GM23248 (cell line): ENCODE data around the gene MFAP2. TPM values are rescaled to one million over a fixed set of nuclear protein-coding genes. Genes with fewer than 3 reads are reported as not detected.

Experiments
- DNase-seq: peaks from one replicate; pipeline ENCODE4 v3.0.0-alpha.2; 2015
- H2AFZ ChIP-seq: fragments of 200-600 bp; sonication (generic); 2 replicates; pipeline ENCODE4 v1.6.1; 2016; ENCODE audit warnings: antibody characterized with exemption
- H3F3A ChIP-seq: fragments of 200-600 bp; sonication (generic); 2 replicates; pipeline ENCODE4 v1.6.1; 2016; ENCODE audit warnings: mild to moderate bottlenecking, antibody characterized with exemption, mixed run types; ENCODE audit not compliant: insufficient read depth
- H3K27ac ChIP-seq: fragments of 200-600 bp; sonication (generic); 2 replicates; pipeline ENCODE4 v1.5.1; 2016; ENCODE audit warnings: mild to moderate bottlenecking
- H3K27me3 ChIP-seq: fragments of 200-600 bp; sonication (generic); replicated peaks from 2 replicates; pipeline ENCODE4 v1.6.1; 2016; ENCODE audit warnings: mild to moderate bottlenecking; ENCODE audit not compliant: insufficient read depth
- H3K36me3 ChIP-seq: fragments of 200-600 bp; sonication (generic); 2 replicates; pipeline ENCODE4 v1.6.1; 2016; ENCODE audit warnings: low read depth, mild to moderate bottlenecking
- H3K4me1 ChIP-seq: fragments of 200-600 bp; sonication (generic); 2 replicates; pipeline ENCODE4 v1.6.1; 2016; ENCODE audit warnings: mild to moderate bottlenecking; ENCODE audit not compliant: insufficient read depth
- H3K4me2 ChIP-seq: fragments of 200-600 bp; sonication (generic); one replicate; pipeline ENCODE4 v1.6.1; 2016; ENCODE audit warnings: mild to moderate bottlenecking; ENCODE audit not compliant: unreplicated experiment
- H3K4me3 ChIP-seq: fragments of 200-600 bp; sonication (generic); 2 replicates; pipeline ENCODE4 v1.5.1; 2016; ENCODE audit warnings: mild to moderate bottlenecking
- H3K79me2 ChIP-seq: fragments of 200-600 bp; sonication (generic); 2 replicates; pipeline ENCODE4 v1.6.1; 2016; ENCODE audit warnings: mild to moderate bottlenecking; ENCODE audit not compliant: insufficient read depth
- H3K9ac ChIP-seq: fragments of 200-600 bp; sonication (generic); 2 replicates; pipeline ENCODE4 v1.6.1; 2016; ENCODE audit warnings: mild to moderate bottlenecking
- H3K9me2 ChIP-seq: fragments of 200-600 bp; sonication (generic); 2 replicates; pipeline ENCODE4 v1.6.1; 2016; ENCODE audit warnings: mixed run types, mild to moderate bottlenecking, moderate library complexity; ENCODE audit not compliant: insufficient read depth
- H3K9me3 ChIP-seq: fragments of 200-600 bp; sonication (generic); one replicate; pipeline ENCODE4 v1.6.1; 2017; ENCODE audit warnings: low read depth
- H4K20me1 ChIP-seq: fragments of 200-600 bp; sonication (generic); 2 replicates; pipeline ENCODE4 v1.6.0; 2016; ENCODE audit not compliant: insufficient read depth
- EZH2 ChIP-seq: fragments of 200-600 bp; sonication (generic); IDR thresholded peaks from 2 replicates; pipeline ENCODE4 v1.6.1; 2018; ENCODE audit warnings: antibody characterized with exemption, mild to moderate bottlenecking; ENCODE audit not compliant: insufficient read depth, poor library complexity, severe bottlenecking
- EZH2phosphoT487 ChIP-seq: fragments of 200-600 bp; sonication (generic); IDR thresholded peaks from 2 replicates; pipeline ENCODE4 v1.6.1; 2018; ENCODE audit warnings: antibody characterized with exemption, moderate library complexity, mild to moderate bottlenecking, low read depth; ENCODE audit not compliant: insufficient read depth
- WGBS, 2 experiments: methylation state at CpG; one replicate each; pipeline ENCODE4 v1.1.6; 2015 to 2017; ENCODE audit warnings: low lambda C conversion rate in 2 of 2, low coverage in 1 of 2; ENCODE audit errors: missing lambda C conversion rate in 2 of 2; 5-methylcytosine and 5-hydroxymethylcytosine counted together
- in situ Hi-C: fragments of 300-500 bp; cut with MboI; formaldehyde crosslinking; loops from 2 replicates; pipeline ENCODE4 v1.15.0; 2020
- polyA plus RNA-seq: library from polyadenylated mRNA; unstranded; fragments of >200 nt; fragmentation: Nextera tagmentation; extraction: Ambion mirVana; gene quantifications from 2 replicates; pipeline ENCODE4 v1.2.1, GENCODE V29; 2016
- total RNA-seq: library from RNA; depleted of rRNA; stranded (reverse); fragments of >200 nt; shearing (Covaris generic); gene quantifications from 2 replicates; pipeline ENCODE4 v1.2.3, GENCODE V29; 2014

The MFAP2 gene
- total and polyA plus RNA-seq, 2 experiments from 2014 or later, result 189 to 471 TPM

DNA sequence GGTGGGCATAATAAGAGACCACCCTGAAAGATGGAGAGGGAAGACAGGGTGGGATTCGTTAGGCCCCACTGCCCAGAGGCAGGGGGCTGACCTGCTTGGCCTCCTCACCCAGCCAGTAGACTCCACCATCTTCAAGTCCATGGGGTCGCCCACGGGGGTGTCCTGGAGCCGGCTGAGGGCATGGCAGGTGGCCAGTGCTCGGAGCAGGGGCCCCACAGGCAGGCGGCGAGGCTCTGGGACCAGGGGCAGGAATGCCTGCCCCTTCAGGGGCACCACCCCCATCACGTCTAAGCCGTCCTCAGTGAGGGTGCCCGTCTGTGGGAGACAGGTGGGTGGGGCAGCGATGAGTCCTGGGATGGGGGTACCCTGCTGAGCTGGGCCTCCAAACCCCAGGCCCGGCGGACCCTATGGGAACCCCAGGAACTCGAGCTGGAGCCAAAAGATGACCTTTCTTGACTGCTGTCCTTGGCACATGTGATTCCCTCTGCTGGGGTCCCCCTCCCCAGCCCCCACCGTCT, 13.2 kb upstream of the MFAP2 start:
- no peak overlapping the region for H2AFZ ChIP-seq

DNA sequence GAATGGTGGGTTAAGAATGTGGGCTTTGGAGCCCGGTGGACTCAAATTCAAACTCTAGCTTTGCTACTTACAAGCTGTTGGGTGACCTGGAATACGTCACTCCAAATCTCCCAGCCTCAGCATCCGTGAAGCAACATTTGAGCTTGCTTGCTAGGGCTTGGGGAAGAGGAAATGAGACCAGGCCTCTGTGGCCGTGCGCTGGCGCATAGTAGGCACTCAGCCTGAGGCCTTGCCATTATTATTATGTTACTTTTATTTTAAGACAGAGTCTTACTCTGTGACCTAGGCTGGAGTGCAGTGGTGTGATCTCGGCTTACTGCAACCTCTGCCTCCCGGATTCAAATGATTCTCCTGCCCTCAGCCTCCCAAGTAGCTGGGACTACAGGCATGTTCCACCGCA, 12.3 kb upstream of the MFAP2 start:
- Histone ChIP-seq H3K9ac (no peak overlapping the region), H3K4me2 (no peak overlapping the region), H3K4me1 (no peaks in the 10 kb centered on the region), H4K20me1 (no peaks in the 10 kb centered on the region), H3K9me3 (no peaks in the 10 kb centered on the region), H2AFZ (no peak overlapping the region), H3K79me2 (no peaks in the 10 kb centered on the region), H3F3A (no peaks in the 10 kb centered on the region), H3K36me3 (no peaks in the 10 kb centered on the region), H3K4me3 (no peak overlapping the region), H3K9me2 (no peaks in the 10 kb centered on the region), H3K27ac (no peak overlapping the region), H3K27me3 (no peaks in the 10 kb centered on the region)
- 91 to 94% methylated on average over 9 of the region's 9 CpGs for WGBS, 2 experiments
- no peak for TF ChIP-seq EZH2phosphoT487
- no peak for TF ChIP-seq EZH2
- in situ Hi-C loops, result no loop called here
- DNase-seq, result no peak

More for the DNA sequence above, 13.2 kb upstream of the MFAP2 start:
- Histone ChIP-seq H3K79me2 (no peaks in the 10 kb centered on the region), H3K9me3 (no peaks in the 10 kb centered on the region), H4K20me1 (no peaks in the 10 kb centered on the region), H3K27ac (no peak overlapping the region), H3K9ac (no peak overlapping the region), H3K4me2 (no peak overlapping the region), H3K4me3 (no peak overlapping the region), H3K36me3 (peaks cover 6% of the 10 kb centered on the region; the same call in 1 of the 2 replicates), H3K27me3 (no peaks in the 10 kb centered on the region), H3K4me1 (no peaks in the 10 kb centered on the region), H3F3A (no peaks in the 10 kb centered on the region), H3K9me2 (no peaks in the 10 kb centered on the region)
- no peak for TF ChIP-seq EZH2phosphoT487
- TF ChIP-seq EZH2, result no peak
- DNase-seq, result no peak
- in situ Hi-C loops, result no loop called here
- 97 to 99% methylated on average over 14 to 15 of the region's 15 CpGs for WGBS, 2 experiments

DNA sequence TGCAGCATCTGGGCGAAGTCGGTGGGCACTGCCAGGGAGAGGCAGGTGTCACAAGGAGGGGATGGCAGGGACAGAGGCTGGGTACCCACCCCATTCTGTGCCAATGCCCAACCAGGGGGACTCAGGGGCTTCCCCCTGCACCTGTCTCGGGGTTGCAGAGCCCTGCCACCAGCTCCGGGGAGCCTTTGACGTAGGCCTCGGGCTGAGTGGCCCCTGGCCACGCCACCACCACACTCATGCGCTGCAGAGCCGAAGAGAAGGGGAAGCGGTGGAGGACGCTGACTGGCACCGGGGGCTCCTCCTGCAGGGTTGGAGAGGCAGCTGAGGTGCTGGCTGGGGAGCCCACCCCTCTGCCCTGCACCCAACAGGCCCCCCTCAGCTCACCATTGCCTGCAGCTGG, 11.7 kb upstream of the MFAP2 start:
- Histone ChIP-seq H3K4me1 (no peaks in the 10 kb centered on the region), H3K9me2 (no peaks in the 10 kb centered on the region), H3K9me3 (no peaks in the 10 kb centered on the region), H2AFZ (no peak overlapping the region), H3K79me2 (no peaks in the 10 kb centered on the region), H3K27ac (no peak overlapping the region), H3F3A (no peaks in the 10 kb centered on the region), H4K20me1 (no peaks in the 10 kb centered on the region), H3K4me2 (no peak overlapping the region), H3K9ac (no peak overlapping the region), H3K27me3 (no peaks in the 10 kb centered on the region), H3K36me3 (no peaks in the 10 kb centered on the region), H3K4me3 (no peak overlapping the region)
- in situ Hi-C loops, result no loop called here
- TF ChIP-seq EZH2 (no peak), EZH2phosphoT487 (no peak)
- DNase-seq, result no peak
- WGBS, 2 experiments, result 95 to 98% methylated on average over 11 to 12 of the region's 12 CpGs

DNA sequence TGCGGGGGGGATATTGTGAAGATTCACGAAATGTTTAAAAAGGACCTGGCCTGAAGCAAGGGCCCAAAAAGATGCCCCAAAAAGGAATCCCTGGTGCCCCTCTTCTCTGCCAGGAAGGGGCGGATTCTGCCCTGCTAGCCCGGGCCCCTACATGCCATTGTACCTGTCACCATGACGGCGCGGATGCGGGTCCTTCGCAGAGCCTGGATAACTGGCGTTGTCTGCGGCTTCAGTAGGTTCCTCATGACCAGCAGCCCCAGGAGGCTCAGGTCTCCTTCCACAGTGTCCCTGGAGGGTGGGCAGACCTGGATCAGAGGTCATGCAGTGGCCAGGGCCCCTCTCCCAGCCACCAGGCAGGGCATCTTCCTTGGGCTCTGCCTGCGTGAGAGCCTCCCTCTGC, 11.2 kb upstream of the MFAP2 start:
- no peak for TF ChIP-seq EZH2
- H3K27ac ChIP-seq, result no peak overlapping the region
- H3K9me2 ChIP-seq, result no peaks in the 10 kb centered on the region
- no peaks in the 10 kb centered on the region for H3K79me2 ChIP-seq
- WGBS, 2 experiments, result 88 to 90% methylated on average over 12 of the region's 12 CpGs
- no peaks in the 10 kb centered on the region for H3F3A ChIP-seq
- no peak overlapping the region for H3K4me3 ChIP-seq
- H2AFZ ChIP-seq, result no peak overlapping the region
- H4K20me1 ChIP-seq, result no peaks in the 10 kb centered on the region
- no peaks in the 10 kb centered on the region for H3K27me3 ChIP-seq
- H3K4me1 ChIP-seq, result no peaks in the 10 kb centered on the region
- H3K4me2 ChIP-seq, result no peak overlapping the region
- DNase-seq, result no peak
- H3K9ac ChIP-seq, result no peak overlapping the region
- no peaks in the 10 kb centered on the region for H3K9me3 ChIP-seq
- in situ Hi-C loops, result no loop called here
- no peaks in the 10 kb centered on the region; the same call in 1 of the 2 replicates for H3K36me3 ChIP-seq
